Fibroblast of skin of right biceps (primary cell): ENCODE data around the gene FCHSD2.
"Not testable (repeated sequence)": the region's sequence is repeated elsewhere in the genome, so short reads cannot be mapped to it uniquely, and the experiment has no call there.

ENCODE experiments used
- DNase-seq: peaks from one replicate; pipeline ENCODE4 v3.0.0-alpha.2; 2013

FCHSD2 gene

DNA sequence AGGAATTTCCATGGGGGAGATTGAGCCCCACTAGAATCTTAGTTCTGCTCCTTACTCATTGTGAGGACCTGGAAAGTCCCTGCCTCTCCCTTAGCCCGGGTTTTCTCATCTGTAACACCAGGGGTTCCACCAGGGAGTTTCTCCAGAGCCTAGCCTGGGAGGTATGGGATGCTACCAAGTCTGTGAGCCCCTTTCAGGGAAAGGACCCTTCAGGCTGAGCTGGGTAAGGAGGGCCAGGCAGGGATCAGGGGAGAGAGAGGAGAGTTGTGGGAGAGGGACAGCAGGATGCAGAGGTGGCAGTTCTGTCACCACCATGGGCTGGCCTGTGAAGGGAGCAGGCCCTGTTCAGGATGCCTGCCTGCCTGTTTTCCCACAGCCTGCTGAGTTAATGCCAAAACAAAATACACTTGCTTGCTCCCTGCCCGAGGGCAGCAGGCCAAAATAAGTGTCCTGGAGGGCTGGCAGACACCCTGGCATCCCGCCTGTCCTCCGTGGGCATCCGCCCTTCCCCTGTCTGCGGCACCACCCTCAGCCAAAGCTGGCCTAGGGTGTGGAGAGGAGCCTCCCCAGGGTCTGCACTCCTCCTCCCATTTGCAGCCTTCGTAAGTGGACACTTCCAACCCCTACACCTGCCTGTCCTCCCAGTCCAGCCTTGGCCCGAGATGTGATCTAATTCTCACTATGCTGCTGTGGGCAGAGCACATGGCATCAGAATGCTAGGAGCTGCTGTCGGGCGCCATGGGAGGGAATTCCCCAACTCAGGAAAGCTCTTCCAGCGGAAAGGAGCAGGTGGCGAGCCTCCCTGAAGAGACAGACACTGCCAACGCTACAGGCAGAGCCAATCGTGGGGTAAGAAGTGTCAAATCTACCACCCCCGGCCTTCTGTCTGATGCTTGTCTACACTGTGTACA is 5.9 kb upstream of the FCHSD2 start:
- no peak for DNase-seq

DNA sequence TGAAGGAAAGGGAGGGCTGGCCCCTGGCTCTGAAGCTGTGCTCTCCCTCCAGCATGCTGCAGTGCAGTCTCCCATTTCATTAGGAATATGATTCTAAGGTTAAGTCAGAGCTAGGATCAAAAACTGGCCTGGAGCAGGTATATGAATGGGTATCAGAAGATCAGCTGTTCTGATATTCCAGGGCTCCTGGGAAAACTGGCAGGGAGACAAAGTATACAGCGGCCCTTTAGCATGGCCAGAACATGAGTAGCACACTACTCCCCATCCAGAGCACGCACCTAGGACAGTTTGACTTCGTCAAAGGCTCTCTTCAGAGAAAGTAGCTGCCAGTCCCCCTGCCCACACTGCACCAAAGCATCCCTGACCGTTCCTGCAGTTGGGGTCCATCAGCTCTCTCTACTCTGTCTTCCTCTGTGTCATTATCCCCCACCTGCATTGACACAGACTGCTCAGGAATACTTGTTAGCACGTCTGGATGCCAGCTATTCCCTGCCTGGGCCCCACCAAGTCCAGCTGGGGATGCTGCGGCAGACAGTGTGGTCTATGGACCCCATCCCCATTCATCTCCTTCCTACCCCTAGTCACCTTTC is 4.0 kb upstream of the FCHSD2 start:
- DNase-seq = no peak

DNA sequence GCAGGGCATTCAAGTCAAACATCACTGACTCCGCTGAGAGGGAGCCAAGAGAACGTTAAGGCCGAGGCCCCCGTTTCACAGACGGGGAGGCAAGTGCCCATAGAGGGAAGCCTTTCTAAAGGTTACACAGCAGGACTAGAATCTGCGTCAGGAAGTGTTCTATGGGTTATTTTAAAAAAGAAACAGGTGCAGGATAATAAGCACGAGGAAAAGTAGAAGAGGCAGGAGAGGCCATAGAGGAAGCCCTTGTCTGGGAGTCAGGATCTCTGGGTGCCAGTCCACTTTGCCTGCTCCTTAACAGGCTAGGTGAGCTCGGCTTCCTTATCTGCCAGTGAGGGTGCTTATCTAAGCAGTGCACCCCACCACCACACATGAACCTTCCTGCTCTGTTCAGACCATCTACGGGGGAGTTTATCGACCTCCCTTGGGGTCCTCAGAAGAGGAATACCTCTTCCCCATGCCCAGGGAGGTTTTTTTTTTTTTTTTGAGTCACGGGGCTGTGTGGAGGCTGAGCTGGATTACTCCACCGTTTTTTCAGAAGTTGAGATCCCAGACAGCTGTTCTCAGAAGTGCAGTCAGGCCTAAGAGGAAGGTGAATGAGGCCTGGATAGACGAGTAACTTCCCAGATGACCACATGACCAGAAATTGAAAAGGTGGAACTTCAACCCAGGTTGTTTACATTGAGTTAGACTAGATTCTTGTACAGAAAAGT is 1.2 kb upstream of the FCHSD2 start:
- no peak for DNase-seq

DNA sequence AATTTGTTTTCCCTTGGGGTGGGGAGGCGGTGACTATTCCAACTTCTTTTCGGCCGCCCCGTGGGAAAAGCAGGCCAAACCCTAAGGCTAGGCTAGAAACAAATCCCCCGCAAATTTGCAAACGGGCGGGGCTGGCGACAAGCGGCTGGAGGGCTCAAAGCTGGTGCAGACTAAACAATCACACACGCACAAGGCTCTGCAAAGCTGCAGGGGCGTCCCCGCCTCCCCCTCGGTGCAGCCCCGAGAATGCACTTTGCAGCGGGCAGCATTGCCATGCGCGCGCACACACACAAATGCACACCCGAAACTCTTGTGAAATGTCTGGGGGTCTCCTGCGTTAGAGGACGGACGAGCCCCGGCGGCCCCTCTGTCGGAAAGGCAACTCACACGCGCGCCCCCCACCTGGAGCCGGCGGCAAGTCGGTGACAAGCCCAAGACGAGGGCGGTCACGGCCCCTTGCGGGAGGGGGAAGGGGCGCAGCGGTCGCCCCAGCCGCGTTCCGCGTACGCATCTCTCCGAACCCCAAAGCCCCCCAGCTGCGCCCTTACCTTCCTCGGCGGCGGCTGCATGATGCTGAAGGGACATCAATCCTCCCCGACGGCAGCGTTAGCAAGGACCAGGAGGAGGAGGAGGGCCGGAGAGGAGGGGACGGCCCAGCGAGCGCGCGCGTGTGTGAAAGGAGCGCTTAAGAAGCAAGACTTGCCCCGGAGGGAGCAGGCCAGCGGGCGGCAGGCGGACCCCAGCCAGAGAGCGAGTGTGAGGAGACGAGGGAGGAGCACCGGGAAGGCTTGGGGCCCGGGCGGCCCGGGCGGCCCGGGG is 600 bp downstream of the FCHSD2 start:
- DNase-seq = peak; percentile 71

DNA sequence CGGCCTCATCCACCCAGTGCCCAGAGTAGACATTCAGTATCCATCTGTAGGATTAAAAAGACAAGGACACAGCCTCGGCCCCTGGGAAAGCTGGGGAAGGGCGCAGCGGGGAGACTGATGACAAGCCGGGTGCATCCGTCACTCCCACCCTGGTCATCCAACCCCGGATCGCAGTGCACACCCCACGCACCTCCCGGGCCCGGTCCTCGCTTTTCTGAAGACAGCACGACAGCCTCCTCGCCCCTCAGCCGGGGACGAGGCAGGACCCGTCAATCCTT is 1.1 kb downstream of the FCHSD2 start:
- no peak for DNase-seq

DNA sequence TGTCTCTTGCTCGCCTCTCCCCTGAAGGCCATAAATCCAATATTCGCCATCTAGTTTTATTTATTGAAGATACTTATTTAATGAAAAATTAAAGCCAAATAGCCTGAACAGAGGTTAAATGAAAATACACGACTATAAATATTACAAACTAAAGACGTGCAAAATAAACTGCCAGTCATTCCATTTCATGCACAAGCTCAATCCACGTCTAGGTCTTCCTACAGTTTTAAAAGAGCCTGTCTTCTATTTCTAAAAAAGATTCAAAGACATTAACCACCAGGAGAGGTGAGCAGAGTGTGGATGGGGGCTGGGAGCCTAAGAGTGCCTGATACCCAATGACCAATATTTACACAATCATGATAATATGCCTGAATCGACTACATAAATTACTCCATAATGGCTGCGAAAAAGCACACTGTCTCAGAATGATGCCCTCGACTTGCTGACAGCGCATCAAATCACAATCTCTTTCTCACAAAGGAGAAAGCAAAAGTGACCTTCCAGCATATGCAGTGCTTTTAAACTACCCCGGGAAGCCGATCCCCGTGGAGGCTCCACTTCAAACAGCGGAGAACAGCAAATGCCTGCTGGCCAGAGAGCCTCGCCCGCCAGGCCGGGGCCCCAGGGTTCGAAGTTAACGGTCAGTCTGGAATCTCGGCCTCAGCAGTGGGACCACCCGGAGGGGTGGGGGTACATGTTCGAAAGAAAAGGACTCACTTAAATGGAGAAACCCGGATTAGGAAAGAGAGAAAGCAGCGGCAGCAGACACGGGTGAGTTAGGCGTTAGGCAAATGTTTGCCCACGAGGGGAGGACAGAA is 1.7 kb downstream of the FCHSD2 start:
- peak; percentile 25 for DNase-seq

DNA sequence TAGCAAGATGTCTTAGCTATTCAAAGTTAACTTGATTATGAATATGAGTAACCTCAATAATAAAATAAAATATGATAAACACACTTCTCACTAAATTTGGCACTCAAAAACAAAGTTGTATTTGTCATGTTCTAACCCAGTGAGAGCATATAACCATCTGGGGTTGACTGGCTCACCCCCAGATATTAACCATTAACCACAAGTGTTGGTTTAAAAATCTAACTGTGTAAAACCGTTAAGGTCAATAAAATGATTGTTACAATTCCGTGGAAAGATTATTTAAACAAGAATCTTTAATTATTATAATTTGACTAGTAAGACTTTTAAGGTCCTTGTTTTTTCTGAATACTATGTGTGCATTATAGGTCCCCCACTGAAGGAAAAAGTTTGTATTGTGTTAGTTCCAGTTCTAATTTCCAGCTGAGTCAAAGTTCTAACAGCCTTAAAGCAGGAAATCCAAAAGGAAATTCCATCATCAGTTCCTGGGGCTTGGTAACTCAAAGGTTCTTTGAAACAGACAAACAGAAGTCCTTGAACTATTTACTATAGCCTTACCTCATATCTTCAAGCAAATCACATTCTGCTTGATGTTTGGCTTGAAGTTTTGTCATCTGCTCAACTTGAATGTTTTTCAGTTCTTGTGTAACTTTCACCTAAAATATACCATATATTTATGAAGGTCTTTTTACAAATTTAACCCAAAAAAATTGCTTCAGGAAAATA is 2.5 kb downstream of the FCHSD2 start:
- peak; percentile 21 for DNase-seq

DNA sequence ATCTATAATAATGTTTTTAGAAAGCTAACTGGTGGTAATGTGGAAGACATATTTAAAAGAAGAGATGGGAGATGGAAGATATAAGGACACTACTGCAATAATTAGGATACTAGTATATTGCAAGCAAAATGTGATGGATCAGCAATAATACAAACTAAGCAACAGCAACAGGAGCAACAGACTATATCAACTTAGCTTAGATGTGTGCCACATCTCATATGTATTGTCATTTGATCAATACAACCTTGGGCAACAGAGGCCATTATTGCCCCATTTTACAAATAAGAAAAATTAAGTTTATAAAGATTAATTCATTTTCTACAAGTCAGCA is 4.2 kb downstream of the FCHSD2 start:
- no peak for DNase-seq

DNA sequence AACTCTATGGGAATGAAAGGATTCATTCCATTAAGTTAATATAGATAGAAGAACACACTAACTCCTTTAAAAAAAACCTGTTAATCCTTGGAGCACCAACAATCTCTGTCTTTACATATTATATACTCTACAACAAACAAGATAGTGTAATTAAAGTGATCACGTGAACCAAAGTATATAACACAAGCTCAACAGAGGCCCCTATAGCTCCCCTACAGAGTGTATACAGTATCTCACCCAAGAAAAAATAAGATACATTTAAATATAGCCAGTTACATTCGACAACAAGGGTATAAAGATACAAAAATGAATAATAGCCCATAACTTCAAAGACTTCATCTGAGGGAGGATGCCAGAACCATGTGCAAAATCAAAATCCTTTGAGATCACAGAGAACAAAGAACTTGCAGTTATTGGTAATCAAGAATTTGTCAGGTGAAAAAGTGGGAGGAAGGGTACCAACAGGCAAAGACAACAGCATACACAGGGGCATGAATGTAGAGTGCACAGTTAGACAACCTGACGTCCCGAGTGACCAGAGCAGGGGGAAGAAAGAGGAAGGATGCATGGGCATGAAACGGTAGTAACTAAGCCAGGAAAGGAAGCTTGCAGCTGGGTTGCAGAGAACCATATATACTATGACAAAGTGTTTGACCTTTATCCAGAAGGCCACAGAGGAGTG is 4.7 kb downstream of the FCHSD2 start:
- no peak for DNase-seq

DNA sequence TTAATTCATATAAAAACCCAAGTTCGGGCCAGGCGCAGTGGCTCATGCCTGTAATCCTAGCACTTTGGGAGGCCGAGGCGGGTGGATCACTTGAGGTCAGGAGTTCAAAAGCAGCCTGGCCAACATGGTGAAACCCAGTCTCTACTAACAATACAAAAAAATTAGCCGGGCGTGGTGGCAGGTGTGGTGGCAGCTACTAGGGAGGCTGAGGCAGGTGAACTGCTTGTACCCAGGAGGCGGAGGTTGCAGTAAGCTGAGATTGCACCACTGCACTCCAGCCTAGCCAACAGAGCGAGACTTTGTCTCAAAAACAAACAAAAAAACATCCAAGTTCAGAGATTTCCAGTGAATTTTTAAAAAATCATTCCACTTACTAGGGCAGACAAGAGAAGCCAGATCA is 5.4 kb downstream of the FCHSD2 start:
- not testable (repeated sequence) for DNase-seq

DNA sequence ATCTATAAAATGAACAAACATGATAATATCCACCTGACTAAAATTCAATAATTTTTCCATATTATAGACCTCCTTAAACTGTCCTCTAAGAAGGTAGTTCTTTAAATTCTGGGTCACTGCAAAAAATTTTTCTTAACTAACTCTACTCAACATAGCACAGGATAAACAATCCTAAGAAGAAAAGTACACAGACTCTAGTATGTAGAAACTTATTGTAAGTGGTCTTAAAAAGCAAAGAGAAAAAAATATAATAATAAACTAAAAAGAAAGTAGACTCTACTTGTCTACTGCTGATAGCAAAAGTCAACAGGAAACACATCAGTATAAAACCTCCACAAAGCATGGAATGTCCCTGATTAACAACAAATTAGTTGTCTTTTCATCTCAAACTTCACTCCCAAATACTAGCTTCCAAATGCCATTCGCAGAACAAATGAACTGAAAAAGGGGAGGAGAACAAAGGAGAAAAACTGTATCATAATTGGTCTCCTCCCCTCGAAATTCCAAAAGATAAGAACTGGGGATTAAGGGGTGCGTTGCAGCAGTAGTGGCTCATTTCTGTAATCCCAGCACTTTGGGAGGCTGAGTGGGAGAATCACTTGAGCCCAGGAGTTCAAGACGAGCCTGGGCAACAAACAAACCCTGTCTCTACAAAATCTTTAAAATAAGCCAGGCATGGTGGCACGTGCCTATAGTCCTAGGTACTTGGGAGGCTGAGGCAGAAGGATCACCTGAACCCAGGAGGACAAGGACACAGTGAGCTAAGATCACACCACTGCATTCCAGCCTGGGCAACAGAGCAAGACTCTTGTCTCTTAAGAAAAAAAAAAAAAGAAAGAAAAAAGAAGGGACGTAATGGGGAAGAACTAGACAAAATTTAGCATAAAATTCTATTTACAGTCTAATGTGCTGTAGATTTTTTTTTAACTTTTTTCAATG is 6.5 kb downstream of the FCHSD2 start:
- no peak for DNase-seq

DNA sequence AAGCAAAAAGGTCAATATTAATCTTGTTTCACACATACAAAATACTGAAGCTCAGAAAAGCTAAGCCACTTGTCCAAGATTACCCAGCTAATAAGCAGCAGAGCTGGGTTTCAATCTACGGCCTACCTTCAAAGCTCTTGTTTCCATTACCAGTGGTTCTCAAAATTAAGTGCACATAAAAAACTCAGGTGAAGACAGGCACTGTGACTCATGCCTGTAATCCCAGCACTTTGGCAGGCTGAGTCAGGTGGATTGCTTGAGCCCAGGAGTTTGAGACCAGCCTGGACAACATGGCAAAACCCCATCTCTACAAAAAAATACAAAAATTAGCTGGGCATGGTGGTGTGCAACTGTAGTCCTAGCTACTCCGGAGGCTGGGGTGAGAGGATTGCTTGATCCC is 9.8 kb downstream of the FCHSD2 start:
- not testable (repeated sequence) for DNase-seq

DNA sequence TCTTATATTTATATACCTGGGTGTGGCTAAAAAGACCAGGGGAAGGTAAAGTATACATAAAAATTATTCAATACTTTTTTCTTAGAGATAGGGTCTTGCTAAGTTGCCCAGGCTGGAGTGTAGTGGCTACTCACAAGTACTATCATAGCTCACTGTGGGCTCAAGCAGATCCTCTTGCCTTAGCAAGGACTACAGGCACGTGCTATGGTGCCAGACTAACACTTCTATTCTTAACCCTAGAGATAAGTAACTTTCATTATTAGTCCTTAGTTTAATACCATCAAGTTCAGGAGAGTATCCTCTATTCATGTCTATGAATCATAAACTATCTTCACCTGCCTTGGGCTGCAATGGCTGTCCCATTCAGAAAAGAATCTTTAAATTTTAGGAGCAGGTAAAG is 11.9 kb downstream of the FCHSD2 start:
- DNase-seq = no peak

DNA sequence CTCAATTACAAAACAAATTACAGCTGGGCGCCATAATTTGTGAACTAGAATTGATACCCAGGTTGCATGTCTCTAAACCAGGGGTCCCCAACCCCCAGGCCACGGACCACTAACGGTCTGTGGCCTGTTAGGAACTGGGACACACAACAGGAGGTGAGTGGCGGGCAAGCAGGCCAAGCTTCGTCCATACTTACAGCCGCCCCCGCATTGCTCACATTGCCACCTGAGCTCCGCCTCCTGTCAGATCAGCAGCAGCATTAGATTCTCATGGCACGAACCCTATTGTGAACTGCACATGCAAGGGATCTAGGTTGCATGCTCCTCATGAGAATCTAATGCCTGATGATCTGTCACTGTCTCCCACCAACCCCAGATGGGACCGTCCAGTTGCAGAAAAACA is 12.9 kb downstream of the FCHSD2 start:
- DNase-seq = no peak

DNA sequence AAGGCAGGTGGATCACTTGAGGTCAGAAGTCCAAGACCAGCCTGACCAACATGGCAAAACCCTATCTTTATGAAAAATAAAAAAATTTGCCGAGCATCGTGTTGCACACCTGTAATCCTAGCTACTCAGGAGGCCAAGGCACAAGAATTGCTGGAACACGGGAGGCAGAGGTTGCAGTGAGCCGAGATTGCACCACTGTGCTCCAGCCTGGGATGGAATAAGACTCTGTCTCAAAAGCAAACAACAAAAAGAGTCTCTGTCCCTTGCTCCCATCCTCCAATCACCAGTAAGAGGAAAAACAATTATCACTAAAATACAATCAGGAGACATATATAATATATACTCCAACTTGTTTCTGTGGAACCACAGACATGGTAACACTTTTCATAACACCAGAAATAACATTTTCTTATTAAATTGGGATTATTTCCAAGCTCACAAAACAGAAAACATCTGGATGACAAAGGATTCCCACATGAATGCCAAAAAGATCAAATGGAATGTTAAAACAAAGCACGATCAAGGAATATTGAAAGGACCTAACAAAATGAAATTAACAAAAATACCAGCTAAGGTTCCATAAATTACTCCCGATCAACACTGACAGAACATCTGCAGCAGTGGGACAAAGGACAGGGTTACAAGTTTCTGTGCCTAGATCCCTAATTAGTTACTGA is 15.2 kb downstream of the FCHSD2 start:
- no peak for DNase-seq

DNA sequence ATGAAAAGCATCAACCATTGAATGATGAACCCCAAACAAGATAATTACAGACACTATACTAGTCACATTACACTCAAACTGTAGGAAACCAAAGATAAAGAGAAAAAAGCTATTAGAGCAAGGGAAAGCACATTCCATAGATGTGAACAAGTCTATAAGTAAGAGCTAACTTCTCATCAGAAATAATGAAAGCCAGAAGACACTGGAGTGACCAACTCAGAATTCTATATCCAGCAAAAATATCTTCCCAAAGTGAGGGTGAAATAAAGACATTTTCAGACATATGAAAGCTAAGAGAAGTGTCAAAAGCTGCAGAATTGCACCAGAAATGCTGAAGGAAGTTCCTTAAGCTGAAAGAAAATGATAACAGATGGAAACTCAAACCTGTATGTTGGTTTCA is 17.3 kb downstream of the FCHSD2 start:
- DNase-seq = no peak

DNA sequence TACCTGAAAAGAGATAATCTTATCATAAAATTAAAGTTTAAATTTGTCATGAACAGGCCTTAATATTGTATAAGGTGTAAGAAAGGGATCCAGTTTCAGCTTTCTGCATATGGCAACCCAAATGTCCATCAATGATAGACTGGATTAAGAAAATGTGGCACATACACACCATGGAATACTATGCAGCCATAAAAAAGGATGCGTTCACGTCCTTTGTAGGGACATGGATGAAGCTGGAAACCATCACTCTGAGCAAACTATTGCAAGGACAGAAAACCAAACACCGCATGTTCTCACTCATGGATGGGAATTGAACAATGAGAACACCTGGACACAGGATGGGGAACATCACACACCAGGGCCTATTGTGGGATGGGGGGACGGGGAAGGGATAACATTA is 18.2 kb downstream of the FCHSD2 start:
- DNase-seq = not testable (repeated sequence)

DNA sequence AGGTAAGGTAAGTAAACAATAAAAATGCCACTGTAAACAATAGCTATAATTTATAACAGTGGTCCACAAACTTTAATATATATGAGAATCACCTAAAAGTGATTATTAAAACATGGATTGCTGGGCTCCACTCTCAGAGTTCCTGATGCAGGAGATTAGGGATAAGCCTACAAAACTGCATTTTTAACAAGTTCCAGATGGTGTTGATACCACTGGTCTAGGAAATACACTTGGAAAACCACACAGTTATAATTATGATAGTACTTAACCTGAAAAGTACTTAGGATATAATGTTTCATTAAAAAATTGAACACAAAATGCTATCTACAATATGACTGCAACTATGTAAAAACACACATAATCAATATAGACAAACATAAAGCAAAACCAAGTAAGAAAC is 20.4 kb downstream of the FCHSD2 start:
- peak; percentile 27 for DNase-seq

DNA sequence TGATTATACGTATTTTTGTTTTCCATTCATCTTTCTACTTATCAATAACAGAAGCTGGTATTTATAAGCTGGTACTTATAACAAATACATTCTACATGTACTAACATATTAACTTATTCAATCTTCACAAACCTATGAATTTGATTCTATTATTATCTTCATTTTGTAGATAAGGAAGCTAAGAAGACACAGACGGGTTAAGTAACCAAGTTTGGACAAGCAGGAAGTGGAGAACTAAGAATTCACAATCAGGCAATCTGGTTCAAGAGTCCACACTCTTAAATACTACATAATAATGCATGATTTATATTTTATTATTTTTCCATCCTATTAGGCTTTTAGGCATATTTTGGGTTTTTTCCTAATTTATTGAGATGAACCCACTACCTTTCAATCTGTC is 25.0 kb downstream of the FCHSD2 start:
- no peak for DNase-seq
